Activated CD8-positive, alpha-beta T cell treated with anti-CD3 and anti-CD28 coated beads for 36 hours (primary cell): ENCODE data around the gene GPAT3. TPM values are rescaled to one million over a fixed set of nuclear protein-coding genes. Genes with fewer than 3 reads are reported as not detected.

Experiments
- ATAC-seq: fragments of 200-7000 bp; cut with Tn5 transposase; one replicate; pipeline ENCODE4 v1.10.0; 2021; ENCODE audit warnings: mild to moderate bottlenecking, moderate library complexity
- CTCF ChIA-PET: fragments of 350-600 bp; sonication (Branson Sonifier 250); formaldehyde crosslinking; loops from one replicate; lab custom pipeline; 2021; ENCODE audit warnings: antibody characterized with exemption; lab: Charles Lee
- POLR2A ChIA-PET: fragments of 350-600 bp; sonication (Branson Sonifier 250); formaldehyde crosslinking; loops from one replicate; lab custom pipeline; 2021; ENCODE audit warnings: antibody characterized with exemption; lab: Charles Lee
- DNase-seq: peaks from one replicate; pipeline ENCODE4 v3.0.0-alpha.2; 2020
- H3K27ac Mint-ChIP-seq: one replicate; pipeline ENCODE4 v1.8.0; 2021; ENCODE audit warnings: mild to moderate bottlenecking, mixed read lengths
- H3K27me3 Mint-ChIP-seq: one replicate; pipeline ENCODE4 v1.8.0; 2021; ENCODE audit warnings: mixed read lengths
- H3K36me3 Mint-ChIP-seq: one replicate; pipeline ENCODE4 v1.8.0; 2021; ENCODE audit warnings: low read depth, mixed read lengths
- H3K4me1 Mint-ChIP-seq: one replicate; pipeline ENCODE4 v1.8.0; 2021; ENCODE audit warnings: low read depth, mixed read lengths
- H3K4me3 Mint-ChIP-seq: one replicate; pipeline ENCODE4 v1.8.0; 2021; ENCODE audit warnings: mild to moderate bottlenecking, moderate library complexity, mixed read lengths
- H3K9me3 Mint-ChIP-seq: one replicate; pipeline ENCODE4 v1.8.0; 2021; ENCODE audit warnings: mixed read lengths
- CTCF ChIP-seq: fragments of 200-600 bp; IDR thresholded peaks from one replicate; pipeline ENCODE4 v1.8.0; 2022; ENCODE audit warnings: antibody characterized with exemption, mild to moderate bottlenecking
- intact Hi-C: fragments of 100-400 bp; cut with micrococcal nuclease; formaldehyde crosslinking; loops from one replicate; pipeline ENCODE4 v1.10.0; 2022
- total RNA-seq, 2 experiments: library from RNA; stranded (reverse); gene quantifications; one replicate each; pipeline ENCODE4 v1.2.3, GENCODE V29; 2021

The GPAT3 gene
- total RNA-seq, 2 experiments from 2014 or later, result 1.6 to 2.7 TPM

GRCh38 chr4:83536362-83537272, 709 bp downstream of the GPAT3 start:
- ChIA-PET CTCF (interaction anchor here (0.7 to 2.1 kb wide), 5 partner anchors 11 to 103 kb away, joined by 3 to 7 read pairs (median 3); no protein-coding TSS in a partner anchor), POLR2A (interaction anchor here (0.8 to 1.4 kb wide), 2 partner anchors 16 to 19 kb away, joined by 3 read pairs; no protein-coding TSS in a partner anchor)
- ATAC-seq (peak; percentile 2), DNase-seq (peak; percentile 4)
- intact Hi-C loops, result no loop called here
- H3K27ac Mint-ChIP-seq, result no peak overlapping the region
- H3K9me3 Mint-ChIP-seq, result no peaks in the 10 kb centered on the region
- H3K36me3 Mint-ChIP-seq, result no peaks in the 10 kb centered on the region
- peaks cover 18% of the 10 kb centered on the region for H3K27me3 Mint-ChIP-seq
- peak overlapping the region; percentile 77 for H3K4me3 Mint-ChIP-seq
- no peak for TF ChIP-seq CTCF
- H3K4me1 Mint-ChIP-seq, result peaks cover 17% of the 10 kb centered on the region

GRCh38 chr4:83542225-83542624, 6.3 kb downstream of the GPAT3 start:
- no peak overlapping the region for H3K4me3 Mint-ChIP-seq
- TF ChIP-seq CTCF, result no peak
- intact Hi-C loops, result no loop called here
- ATAC-seq (no peak), DNase-seq (no peak)
- POLR2A ChIA-PET, result no interaction called here
- no peak overlapping the region for H3K27ac Mint-ChIP-seq
- no peaks in the 10 kb centered on the region for H3K27me3 Mint-ChIP-seq
- peaks cover 1% of the 10 kb centered on the region for H3K4me1 Mint-ChIP-seq
- no peaks in the 10 kb centered on the region for H3K36me3 Mint-ChIP-seq
- CTCF ChIA-PET, result no interaction called here
- no peaks in the 10 kb centered on the region for H3K9me3 Mint-ChIP-seq

GRCh38 chr4:83546786-83547185, 10.9 kb downstream of the GPAT3 start:
- Mint-ChIP-seq H3K4me3 (no peak overlapping the region), H3K36me3 (no peaks in the 10 kb centered on the region), H3K9me3 (no peaks in the 10 kb centered on the region), H3K4me1 (peaks cover 9% of the 10 kb centered on the region), H3K27me3 (no peaks in the 10 kb centered on the region), H3K27ac (no peak overlapping the region)
- DNase-seq, result no peak
- ChIA-PET POLR2A (no interaction called here), CTCF (interaction anchor here (1.1 to 1.6 kb wide), 2 partner anchors 11 to 98 kb away, joined by 3 to 5 read pairs; partner anchors contain the start of gene GPAT3)
- ATAC-seq, result no peak
- no peak for TF ChIP-seq CTCF
- intact Hi-C loops, result no loop called here

GRCh38 chr4:83548151-83548905, 12.4 kb downstream of the GPAT3 start:
- DNase-seq (peak; percentile 89), ATAC-seq (peak; percentile 87)
- Mint-ChIP-seq H3K27ac (peak overlapping the region; percentile 55), H3K4me3 (no peak overlapping the region), H3K9me3 (no peaks in the 10 kb centered on the region), H3K27me3 (no peaks in the 10 kb centered on the region), H3K36me3 (no peaks in the 10 kb centered on the region), H3K4me1 (peaks cover 15% of the 10 kb centered on the region)
- intact Hi-C loops, result no loop called here
- no peak for TF ChIP-seq CTCF
- ChIA-PET POLR2A (no interaction called here), CTCF (interaction anchor here (1.1 to 1.6 kb wide), 2 partner anchors 12 to 96 kb away, joined by 3 to 5 read pairs; partner anchors contain the start of gene GPAT3)
